PFSK-1 (cell line): Measurements from ENCODE around the gene BAZ2B.

Source experiments
- FOXP2 ChIP-seq: optimal IDR thresholded peaks from 2 replicates; pipeline ENCODE3; 2011; ENCODE audit warnings: borderline replicate concordance, control low read depth, inconsistent platforms; ENCODE audit not compliant: insufficient read depth; ENCODE audit errors: extremely low read length, extremely low read depth
- POLR2AphosphoS5 ChIP-seq: IDR thresholded peaks from 2 replicates; pipeline ENCODE4 v1.6.1; 2012; ENCODE audit warnings: low read depth, mild to moderate bottlenecking, control low read depth, low read length, moderate library complexity
- SIN3A ChIP-seq: IDR thresholded peaks from 2 replicates; pipeline ENCODE4 v1.6.1; 2012; ENCODE audit warnings: mild to moderate bottlenecking, low read length, moderate library complexity, borderline replicate concordance; ENCODE audit not compliant: insufficient read depth
- TAF1 ChIP-seq: IDR thresholded peaks from 2 replicates; pipeline ENCODE4 v1.6.1; 2012; ENCODE audit warnings: low read length, control low read depth, borderline replicate concordance; ENCODE audit not compliant: insufficient read depth
- TF ChIP-seq, protein P1 (sequence below), 2 experiments: IDR thresholded peaks; 2 replicates each; pipeline versions ENCODE4 v1.6.1 to v1.8.0; 2011 to 2012; ENCODE audit warnings: low read depth in 2 of 2, low read length in 2 of 2, control low read depth in 1 of 2, inconsistent platforms in 1 of 2, mild to moderate bottlenecking in 1 of 2, moderate library complexity in 1 of 2; ENCODE audit not compliant: insufficient read depth in 1 of 2

BAZ2B gene

DNA sequence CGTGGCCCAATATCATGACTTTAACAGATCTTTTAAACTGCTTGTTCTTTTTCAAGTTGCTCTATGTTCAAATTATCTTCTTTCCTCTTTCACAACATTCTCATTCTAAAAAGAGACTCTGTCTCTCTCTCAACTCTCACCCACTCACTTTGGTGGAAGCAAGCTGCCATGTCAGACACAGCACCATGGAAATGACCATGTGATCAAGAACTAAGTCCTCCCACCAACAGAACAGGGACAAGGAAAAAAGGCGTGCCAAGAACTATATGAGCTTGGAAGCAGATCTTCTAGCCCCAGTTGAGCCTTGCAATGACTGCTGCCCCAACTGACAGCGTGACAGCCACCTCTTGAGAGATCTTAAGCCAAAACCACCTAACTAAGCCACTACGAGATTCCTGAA lies 23.9 kb downstream of the BAZ2B start:
- TF ChIP-seq TAF1 = no peak
- TF ChIP-seq POLR2AphosphoS5 = no peak
- no peak for TF ChIP-seq SIN3A
- TF ChIP-seq, protein P1, sequence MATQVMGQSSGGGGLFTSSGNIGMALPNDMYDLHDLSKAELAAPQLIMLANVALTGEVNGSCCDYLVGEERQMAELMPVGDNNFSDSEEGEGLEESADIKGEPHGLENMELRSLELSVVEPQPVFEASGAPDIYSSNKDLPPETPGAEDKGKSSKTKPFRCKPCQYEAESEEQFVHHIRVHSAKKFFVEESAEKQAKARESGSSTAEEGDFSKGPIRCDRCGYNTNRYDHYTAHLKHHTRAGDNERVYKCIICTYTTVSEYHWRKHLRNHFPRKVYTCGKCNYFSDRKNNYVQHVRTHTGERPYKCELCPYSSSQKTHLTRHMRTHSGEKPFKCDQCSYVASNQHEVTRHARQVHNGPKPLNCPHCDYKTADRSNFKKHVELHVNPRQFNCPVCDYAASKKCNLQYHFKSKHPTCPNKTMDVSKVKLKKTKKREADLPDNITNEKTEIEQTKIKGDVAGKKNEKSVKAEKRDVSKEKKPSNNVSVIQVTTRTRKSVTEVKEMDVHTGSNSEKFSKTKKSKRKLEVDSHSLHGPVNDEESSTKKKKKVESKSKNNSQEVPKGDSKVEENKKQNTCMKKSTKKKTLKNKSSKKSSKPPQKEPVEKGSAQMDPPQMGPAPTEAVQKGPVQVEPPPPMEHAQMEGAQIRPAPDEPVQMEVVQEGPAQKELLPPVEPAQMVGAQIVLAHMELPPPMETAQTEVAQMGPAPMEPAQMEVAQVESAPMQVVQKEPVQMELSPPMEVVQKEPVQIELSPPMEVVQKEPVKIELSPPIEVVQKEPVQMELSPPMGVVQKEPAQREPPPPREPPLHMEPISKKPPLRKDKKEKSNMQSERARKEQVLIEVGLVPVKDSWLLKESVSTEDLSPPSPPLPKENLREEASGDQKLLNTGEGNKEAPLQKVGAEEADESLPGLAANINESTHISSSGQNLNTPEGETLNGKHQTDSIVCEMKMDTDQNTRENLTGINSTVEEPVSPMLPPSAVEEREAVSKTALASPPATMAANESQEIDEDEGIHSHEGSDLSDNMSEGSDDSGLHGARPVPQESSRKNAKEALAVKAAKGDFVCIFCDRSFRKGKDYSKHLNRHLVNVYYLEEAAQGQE (IDR thresholded peaks at IDR 0.05; ENCODE audit: insufficient read depth in 1 of 2, low read depth in 2 of 2, low read length in 2 of 2) = no peak
- no peak for TF ChIP-seq FOXP2

DNA sequence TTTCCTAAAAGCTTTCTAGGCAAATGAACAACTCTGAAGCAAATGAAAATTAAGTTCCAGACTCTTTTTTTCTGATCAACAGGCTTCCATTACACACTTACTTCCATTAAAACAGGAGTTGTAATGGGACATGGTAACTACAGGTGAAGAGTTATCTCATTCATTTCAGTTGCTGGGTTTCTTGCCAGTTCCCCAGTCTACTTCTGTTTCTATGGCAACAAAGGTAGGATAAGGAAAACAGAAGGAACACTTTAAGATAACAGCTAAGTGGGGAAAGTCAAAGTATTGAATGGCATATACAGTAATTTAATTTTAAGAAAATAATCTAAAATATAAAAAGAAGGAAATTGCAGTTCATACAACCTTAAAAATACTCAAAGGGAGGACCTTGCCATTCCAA lies 25.1 kb downstream of the BAZ2B start:
- TF ChIP-seq TAF1 (no peak), POLR2AphosphoS5 (no peak), SIN3A (no peak), FOXP2 (no peak)
- TF ChIP-seq, protein P1 (IDR thresholded peaks at IDR 0.05; ENCODE audit: insufficient read depth in 1 of 2, low read depth in 2 of 2, low read length in 2 of 2) = no peak

DNA sequence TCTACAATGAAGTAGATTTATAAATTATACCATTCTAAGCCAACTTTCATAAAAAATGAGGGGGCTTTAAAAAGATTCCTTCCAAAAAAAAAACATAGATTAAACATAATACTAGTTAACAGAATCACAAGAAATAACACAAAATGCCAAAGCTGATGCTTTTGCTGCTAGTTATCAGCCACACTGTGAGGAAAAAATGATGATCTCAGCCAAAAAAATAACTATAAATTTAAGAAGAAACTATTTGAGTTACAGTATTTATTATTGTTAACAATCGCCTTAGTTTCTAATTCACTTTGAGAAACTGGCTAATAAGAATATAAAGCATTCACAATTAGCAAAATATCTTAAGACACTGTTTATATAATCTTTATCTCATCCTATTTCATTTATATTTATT lies 27.1 kb downstream of the BAZ2B start:
- TF ChIP-seq FOXP2 (no peak), TAF1 (no peak), POLR2AphosphoS5 (no peak), SIN3A (no peak)
- TF ChIP-seq, protein P1 (IDR thresholded peaks at IDR 0.05; ENCODE audit: insufficient read depth in 1 of 2, low read depth in 2 of 2, low read length in 2 of 2) = no peak

DNA sequence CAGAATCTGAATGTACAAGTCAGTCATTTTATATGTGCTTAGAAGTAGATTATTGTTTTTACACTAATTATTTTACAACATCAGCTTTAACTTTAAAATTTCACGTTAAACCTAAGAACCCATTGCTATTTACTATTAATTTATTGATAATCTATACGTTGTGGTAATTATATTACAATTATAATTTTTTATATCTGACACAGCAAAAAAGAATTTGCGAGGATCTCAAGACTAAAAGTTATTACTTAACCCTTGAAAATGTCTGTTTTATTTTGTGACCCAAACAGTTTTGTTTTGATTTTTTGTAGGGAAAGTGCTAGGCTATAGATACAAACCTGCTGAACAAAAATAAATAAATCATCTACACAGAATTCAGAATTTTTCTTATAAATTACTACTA lies 30.3 kb downstream of the BAZ2B start:
- TF ChIP-seq TAF1 (no peak), FOXP2 (no peak), POLR2AphosphoS5 (no peak)
- TF ChIP-seq, protein P1 (IDR thresholded peaks at IDR 0.05; ENCODE audit: insufficient read depth in 1 of 2, low read depth in 2 of 2, low read length in 2 of 2) = no peak

DNA sequence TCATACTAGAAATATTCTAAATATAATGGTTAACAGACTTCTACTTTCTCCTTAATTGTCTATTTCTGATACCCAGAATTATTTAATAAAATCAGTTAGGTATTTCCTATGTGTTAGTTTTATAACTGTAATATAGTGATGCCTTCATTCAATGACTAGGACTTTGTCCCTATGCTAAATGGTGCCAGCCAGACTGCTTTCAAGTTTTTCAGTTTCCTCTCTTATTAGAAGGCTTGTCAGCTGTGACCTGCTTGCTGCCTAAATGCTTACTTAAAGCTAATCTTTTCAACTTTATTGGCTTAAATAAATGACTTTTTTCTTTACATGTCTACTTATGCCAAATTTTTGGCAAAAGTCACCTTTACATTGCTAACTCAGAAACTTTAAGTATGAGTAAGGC lies 30.7 kb downstream of the BAZ2B start:
- TF ChIP-seq TAF1 (no peak), FOXP2 (no peak), POLR2AphosphoS5 (no peak), SIN3A (no peak)
- TF ChIP-seq, protein P1 (IDR thresholded peaks at IDR 0.05; ENCODE audit: insufficient read depth in 1 of 2, low read depth in 2 of 2, low read length in 2 of 2) = no peak
